ENCODE results near the gene IRAK4.
"Not testable (repeated sequence)": the region's sequence is repeated elsewhere in the genome, so short reads cannot be mapped to it uniquely, and the experiment has no call there.

Gene IRAK4

DNA sequence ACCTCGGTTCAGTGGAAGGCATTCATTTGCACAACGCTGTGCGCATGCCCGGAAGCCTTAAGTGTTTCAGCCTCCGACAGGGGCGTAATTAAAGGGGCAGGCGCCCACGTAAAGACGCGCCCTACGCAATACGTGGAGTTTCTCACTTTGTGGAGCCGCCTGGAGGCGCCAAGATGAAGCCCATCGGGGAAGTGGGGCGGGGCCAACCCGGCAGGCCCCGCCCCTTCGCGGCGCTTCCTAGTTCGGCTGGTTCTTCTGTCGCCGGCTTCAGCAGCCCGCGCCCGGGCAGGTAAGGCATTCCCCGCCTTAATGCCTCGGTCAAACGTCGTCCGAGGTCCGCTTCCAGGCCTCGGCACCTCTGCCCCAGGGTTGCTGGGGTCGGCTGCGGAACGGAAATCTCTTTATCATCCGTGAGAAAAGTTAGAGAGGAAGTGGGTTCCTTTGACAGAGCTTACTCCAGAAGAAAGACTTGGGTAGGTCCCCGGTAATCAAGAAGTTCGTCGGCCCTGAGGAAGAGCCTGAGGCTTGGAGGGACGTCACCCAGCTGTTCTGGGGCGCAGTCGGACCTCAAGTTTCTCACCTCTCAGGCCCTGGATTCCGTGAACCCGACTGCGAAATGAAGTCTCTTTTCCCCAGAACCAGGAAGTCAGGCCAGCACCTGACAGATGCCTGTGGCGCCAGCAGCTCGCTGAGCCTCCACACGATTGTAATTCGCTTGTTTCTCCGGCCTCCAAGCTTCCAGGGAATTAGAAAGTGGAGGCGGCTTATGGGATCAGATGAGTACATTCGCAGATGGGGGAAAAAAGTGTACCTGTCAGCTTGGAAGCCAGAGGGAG, at the start of gene IRAK4, which contains the start of gene PUS7L:
TSS of gene IRAK4 (plus strand) at position 224 of the 836 bp plus-strand sequence. CDS start 9,161 bp downstream, outside the sequence.
TSS of gene PUS7L (minus strand) at position 63 of the 836 bp plus-strand sequence. CDS start 3,545 bp downstream, outside the sequence.
- DNase-seq: peak; percentile 97 to 98

DNA sequence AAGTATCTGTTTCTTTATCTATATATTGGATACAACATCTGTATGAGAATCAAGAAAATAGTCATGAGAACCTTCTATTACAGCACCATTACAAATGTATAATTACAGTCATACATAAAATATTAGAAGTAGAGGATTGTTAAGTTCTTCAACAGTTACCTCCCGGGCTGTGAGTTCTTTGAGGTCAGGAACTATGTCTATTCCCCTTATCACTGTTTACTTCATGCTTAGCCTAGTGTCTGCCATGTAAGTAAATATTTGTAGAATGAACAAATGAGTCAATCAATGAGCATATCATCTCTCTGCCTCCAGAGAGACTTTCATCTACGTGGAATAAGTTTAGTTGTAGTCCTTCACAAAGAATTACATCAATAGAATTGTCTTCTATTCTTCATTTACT, 47.4 kb upstream of the IRAK4 start:
- no peak for DNase-seq

DNA sequence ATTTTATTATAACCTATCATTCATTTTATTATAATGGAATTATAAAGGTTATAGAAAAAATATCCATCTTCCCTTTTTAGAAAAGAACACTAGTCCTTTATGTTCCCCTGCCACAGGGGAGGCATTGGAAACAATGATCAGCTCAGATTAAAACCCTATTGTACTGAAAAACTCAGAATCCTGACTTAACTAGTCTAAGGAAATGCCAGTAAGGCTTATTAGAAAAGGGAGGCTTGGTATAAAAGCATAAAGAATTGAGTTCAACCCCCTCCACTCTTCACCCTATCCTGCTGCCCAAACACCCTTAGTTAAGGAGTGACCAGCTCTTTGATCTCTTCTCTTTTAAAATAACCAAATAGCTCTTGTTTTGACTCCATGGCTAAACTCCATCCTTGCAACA, 36.1 kb upstream of the IRAK4 start:
- DNase-seq: no peak

DNA sequence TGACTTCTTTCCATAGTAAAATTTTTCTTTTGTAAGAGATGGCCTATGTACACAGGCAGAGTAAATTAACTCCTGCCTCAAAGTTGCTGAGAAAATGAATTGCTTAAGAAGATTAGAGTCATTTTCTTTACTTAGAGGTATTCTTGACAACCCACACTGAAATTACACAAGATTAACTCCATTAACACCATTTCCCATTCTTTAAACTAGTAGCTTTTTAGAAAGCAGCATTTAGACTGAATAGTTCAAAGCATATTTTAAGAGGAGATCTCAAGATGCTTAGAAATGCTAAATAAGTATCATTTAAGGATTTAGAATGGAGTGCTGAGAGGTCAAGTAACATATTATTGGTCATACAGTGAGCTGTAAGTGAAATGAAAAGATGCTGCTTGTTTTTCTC, 35.6 kb upstream of the IRAK4 start:
- DNase-seq: no peak

DNA sequence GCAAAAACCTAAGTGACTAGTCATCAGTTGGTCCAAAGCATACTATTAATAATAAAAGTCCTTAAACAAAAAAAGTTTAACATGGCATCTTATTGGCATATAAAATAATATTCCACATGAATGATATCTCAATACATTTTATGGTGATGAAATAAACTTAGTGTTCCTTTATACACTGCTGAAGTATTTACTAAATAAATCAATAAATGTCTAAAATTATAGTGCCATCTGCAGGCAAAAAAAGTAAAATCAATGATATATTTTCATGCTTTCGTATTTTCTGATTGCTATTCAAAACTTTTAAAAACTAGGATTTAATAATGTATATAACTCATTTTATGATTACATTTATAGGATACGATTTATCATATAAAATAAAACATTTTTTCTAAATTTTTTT, 30.6 kb upstream of the IRAK4 start:
- DNase-seq: peak in 1 of 2 experiments; percentile 6

DNA sequence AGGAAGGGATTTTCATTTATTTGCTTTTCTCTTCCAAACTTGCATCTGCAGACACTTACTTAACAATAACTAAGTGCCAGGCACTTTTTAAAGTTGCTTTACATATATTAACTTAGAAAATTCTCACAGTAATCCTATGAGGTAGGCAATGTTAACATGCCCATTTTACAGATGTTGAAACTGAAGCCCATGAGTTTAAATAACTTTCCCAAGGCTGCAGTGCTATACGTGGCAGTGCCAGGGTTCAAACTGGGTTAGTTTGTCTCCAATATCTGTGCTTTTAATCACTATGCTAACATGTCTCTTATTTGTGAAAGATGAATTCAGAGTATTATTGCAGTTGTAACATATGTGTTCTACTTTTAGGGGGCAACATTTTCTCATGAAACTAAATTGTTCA, 30.1 kb upstream of the IRAK4 start:
- DNase-seq: no peak

DNA sequence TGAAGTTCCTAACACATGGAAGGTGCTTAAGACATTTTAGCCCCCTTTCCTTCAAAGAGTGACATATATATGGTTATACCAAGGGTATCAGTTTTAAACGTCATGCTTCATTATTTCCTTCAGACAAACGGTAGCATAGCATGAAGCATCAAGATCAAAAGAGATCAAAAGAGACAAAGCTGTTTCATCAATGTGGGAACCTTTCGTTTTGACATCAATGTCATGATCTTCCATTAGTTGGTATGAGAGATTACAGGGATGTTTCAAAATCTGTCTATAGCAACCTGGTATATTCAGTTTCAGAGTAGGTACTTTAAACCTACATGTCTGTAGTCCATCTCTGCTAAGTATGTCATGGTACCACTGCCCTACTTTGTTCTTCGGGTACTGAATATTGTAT, 28.5 kb upstream of the IRAK4 start:
- no peak for DNase-seq

DNA sequence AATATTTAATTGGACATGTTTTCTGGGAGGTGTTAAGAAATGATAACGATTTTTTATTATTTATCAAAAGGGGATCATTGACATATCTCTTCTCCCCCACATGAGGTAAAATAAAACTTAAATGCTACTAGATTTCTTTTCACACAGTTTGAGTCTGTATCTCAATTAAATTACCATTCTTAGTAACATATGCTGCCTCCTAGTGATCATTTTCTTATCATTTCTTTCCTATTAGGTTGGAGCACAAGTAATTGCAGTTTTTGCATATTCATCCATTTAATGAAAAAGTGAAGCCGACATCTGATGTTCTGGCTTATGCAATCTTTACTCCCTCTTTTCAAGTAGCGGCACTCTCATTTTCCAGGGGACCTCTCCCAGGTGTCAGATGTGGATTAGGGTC, 25.1 kb upstream of the IRAK4 start:
- no peak for DNase-seq

DNA sequence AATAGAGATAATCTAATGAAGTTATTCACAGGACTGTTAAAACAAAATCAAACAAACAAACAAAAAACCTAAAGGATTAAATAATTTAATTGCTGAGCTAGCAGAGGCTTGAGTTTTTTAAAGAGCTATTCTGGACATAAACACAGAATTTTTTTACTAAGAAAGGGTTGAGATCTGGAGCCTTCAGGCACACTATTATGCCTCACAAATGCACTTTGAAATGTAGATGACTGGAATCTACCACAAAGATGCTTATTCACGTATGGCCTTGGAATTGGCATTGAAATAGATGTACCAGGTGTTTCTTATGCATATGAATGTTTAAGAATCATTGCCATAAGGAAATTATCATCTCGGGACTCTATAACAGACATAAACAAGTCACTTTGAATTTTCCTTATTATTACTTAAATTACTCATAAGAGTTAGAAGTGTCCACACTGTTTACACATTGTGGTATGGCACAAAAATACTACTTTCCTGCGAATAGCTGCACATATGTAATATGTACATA, 21.8 kb upstream of the IRAK4 start:
- no peak for DNase-seq

DNA sequence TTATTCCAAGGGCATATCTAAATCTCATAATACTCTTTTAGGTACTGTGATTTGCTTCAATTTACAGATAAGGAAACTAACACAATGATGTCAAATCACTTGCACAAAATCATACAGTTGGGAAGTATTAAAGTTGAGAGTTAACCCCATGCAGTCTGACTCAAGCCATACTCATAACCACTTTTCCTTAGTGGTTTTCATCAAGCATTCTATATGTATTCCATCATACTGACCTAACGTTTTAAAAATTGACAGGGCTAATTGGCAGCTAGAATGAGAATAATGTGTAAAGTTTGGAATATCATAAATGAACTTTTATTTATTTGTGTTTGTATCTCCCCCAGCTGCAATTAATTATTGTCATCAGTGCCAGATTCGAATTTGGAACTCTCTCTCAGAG, 21.1 kb upstream of the IRAK4 start:
- DNase-seq: no peak

DNA sequence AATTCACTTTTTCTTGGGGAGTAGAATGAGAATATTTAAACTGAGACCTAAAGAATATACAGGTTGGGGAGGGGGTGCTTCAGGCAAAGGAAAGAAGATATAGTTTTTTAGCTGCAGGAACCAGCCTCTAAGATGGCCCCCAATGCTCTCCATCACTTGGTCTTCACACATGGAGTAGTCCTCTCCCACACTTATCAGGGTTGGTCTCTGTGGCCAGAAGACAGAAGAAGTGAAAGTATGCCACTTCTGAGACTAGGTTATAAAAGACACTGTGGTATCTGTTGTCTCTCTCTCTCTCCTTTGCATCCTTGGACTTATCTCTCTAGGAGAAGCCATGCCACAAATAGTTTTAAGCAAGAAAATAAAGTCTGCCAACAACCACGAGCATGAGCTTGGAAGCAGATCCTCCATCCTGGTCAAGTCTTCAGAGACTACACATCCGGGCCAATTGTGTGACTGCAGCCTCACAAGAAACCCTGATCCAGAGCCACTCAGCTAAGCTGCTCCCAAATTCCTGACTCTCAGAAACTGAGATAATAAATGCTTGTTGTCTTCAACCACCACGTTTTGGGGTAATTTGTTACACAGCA, 18.1 kb upstream of the IRAK4 start:
- DNase-seq: no peak

DNA sequence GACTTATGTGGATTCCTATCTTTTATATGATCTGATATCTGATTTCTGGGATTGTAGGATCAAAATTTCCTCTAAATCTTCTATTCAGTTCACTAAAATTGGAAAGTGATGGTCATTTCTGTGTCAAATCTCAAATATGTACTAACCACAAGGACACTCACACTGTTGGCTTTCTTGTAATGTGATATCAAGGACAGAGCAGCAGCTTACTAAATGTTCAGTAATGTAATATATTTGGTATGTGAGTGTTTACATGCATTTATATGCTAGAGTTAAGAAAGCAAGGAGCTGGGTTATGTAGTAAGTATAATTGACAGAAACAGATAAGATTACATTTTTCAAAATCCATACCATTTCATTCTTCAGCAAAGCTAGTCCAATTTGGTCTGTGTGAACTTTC, 16.6 kb upstream of the IRAK4 start:
- DNase-seq: no peak

DNA sequence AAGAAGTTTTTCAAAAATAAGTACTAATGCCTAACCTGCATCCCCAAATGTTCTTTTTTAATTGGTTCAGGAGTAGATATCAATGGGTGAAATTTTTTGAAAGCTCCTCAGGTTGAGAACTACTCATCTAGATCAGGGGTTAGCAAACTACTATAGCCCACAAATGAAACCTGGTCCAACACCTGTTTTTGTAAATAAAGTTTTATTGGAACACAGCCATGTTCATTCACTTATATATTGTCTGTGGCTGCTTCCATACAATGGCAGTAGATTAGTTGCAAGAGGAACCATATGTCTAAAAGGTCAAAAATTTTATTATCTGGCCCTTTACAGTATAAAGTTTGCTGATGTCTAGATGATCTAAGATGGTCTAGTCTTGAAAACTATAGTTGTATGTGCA, 13.9 kb upstream of the IRAK4 start:
- no peak for DNase-seq

DNA sequence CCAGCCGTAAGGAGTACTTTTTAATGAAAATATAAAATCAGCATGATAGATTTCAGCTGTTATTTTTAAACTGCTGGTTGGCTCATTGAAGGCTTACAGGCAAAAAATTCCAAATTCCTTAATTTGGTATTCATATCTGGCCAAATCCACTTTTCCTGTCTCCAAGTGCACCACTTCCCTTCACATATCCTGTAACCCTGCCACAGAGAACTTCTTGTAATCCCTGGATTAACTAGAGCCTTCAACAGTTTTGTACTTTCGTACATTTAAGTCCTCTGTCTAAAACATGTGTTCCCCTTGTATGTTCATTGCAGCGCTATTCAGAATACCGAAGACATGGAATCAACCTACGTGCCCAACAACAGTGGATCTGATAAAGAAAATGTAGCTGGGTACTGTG, 9.7 kb upstream of the IRAK4 start:
- DNase-seq: no peak

DNA sequence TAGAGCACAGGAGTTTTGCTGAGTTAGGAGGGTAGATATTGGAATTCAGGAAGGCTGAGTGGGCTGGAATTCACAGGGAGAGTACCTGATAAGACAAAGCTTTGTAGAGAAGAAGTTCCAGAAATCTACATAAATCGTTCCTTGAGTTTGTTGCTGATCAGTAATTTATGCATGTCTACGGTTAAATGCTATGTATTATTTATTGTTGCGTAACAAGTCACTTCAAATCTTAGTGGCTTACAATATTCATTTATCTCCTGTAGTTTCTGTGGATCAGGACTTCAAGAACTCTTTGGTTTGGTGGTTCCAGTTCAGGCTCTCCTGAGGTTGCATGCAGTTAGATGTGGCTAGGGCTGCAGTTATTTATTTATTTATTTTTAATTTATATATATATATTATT, 7.9 kb upstream of the IRAK4 start:
- no peak for DNase-seq

DNA sequence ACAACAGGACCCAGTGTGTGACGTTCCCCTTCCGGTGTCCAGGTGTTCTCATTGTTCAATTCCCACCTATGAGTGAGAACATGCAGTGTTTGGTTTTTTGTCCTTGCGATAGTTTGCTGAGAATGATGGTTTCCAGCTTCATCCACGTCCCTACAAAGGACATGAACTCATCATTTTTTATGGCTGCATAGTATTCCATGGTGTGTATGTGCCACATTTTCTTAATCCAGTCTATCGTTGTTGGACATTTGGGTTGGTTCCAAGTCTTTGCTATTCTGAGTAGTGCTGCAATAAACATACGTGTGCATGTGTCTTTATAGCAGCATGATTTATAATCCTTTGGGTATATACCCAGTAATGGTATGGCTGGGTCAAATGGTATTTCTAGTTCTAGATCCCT, 7.4 kb upstream of the IRAK4 start:
- not testable (repeated sequence) for DNase-seq

DNA sequence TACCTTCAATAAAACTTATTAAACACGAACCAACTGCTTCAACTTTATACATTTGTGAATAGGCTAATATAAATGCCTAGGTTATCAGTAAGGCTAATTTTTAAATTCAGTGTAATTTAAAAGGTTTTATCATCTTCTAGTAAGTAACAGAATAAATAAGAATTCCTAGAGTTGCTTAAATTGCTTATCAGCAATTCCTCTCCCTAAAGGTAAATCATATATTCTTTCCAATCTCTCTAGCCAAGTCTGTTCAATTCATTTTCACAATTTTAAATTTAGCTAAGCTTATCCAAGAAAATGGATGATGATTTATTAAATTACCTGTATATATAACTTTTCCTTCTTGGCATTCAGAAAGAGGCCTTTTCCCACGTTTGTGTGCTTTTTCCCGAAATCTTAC, 4.7 kb upstream of the IRAK4 start:
- no peak for DNase-seq

DNA sequence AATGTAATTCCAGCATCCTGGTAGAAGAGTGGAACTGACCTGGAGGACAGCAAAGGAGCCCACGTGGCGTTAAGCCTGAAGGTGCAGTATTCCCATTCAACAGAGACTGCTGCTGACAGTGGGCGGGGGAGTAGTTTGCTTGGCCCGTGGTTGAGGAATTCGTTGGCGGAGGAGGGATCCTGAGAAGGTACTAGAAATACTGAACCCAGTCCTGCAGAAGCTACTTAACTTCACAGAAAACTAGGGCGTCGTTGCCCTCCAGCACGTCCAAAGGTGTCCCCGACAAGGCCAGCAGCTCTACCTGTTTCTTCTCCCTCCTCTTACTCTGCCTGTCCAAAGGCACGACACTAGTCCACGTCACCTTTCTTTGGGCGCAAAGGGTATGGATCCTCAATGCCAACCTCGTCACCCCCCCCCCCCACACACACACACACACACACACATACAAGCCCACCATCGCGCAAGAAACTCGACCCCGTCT, 464 bp upstream of the IRAK4 start:
- DNase-seq: peak in 1 of 2 experiments; percentile 43

DNA sequence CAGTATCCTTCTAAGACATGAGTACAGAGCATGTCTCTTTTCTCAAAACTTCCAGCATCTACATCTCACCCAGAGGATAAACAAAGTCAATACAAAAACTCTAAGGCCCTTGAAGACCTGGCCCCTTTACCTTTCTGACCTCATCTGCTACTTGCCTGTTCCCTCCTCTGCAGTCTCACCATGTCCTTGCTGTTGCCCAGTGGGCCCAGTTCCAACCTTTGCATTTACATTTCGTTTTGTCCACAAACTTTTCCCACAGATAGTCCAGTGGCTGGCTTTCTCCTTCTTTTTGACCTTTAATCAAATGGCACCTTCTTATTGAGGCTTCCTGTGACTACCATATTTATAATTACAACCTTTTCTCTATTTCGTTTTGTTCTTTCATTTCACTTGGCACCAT, 1.6 kb downstream of the IRAK4 start:
- DNase-seq: peak in 1 of 2 experiments; percentile 4

DNA sequence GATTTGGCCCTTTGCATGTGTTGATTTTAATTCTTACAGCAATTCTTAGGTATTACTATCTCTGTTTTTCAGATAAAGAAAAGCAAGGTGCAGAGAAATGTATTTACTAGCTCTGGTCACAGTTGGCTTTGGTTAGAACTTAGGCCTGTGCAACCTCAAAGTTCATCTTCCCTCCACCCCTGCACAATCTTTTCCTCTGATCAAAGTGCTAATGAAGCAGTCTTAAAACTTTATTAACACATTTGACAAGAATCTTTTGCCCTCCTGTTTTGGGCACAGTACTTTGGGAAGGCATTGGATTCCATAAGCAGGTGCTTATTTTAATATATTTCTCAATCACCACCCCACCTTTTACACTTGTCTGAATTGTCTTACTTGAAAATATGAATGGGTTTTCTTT, 2.7 kb downstream of the IRAK4 start:
- DNase-seq: no peak

DNA sequence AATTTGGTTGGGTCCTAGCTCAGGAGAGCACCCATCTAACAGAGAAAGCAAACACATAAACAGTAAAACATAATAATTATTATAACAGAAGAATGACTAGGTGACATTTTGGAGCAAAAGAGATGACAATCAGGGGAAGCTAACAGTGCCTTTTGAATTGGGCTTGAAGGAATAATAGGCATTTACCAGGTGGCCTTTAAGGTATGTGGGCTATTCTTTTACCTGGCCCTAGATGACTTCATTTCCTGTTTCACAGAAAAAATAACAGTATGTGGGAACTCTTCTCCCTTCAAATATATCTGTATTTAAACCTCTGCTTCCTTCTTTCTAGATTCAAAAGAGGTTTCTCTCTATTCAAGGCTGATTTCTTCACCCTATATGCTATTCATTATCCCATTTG, 3.8 kb downstream of the IRAK4 start:
- peak in 1 of 2 experiments; percentile 45 for DNase-seq

DNA sequence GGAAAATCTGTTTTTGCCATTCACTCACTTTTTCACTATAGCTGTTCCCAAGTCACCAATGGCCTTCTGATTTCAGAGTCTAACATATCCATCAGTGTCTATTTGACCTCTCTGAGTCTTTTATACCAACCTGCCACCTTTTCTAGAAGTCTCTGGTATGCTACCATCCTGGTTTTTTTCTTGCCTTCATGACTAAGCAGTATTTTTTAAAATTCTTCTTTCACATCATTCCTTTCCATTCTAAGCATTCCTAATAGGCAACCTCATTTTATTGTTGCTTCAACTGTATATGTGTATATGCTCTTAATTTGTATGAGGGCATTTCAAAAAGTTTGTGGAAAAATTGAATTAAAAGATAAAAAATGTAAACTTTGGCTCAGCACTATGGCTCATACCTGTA, 5.0 kb downstream of the IRAK4 start:
- no peak for DNase-seq

DNA sequence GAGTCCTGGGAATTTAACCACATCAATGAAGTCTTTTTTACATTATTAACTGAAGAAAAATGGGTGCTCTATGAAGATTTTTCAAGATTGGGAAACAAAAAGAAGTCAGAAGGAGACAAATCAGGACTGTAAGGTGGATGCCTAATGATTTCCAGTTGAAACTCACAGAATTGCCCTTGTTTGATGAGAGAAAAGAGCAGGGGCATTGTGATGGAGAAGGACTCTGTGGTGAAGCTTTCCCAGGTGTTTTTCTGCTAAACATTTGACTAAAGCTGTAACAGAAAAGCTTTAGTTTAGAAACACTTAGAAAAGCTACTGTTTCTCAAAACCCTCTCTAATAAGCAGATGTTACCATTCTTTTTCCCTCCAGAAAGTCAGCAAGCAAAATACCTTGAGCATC, 5.8 kb downstream of the IRAK4 start:
- no peak for DNase-seq

DNA sequence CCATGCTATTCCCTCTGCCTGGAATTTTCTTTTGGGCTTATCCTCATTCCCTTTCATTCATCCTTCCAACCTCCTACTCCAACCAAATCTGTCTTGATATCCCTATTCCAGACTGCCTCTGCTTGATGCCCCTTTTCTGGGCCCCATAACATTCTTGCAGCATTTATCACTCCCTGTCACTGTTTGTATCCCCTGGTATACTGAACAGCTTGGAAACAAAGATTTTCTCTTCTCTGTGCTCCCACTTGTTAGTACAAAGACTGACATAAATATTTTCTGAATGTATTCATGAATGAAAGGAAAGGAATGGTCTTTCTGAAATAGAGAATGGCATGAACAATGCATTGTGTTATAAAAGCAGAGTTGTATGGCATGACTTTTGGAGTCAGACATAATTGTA, 7.5 kb downstream of the IRAK4 start:
- no peak for DNase-seq
